Nephron (organoid): Measurements from ENCODE around the gene LUC7L.

ENCODE experiments used
- H3K27ac Mint-ChIP-seq, 3 experiments: 2 replicates each; pipeline ENCODE4 v1.8.0; 2020; ENCODE audit warnings: mixed read lengths in 3 of 3, mild to moderate bottlenecking in 2 of 3, moderate library complexity in 1 of 3
- H3K27me3 Mint-ChIP-seq: 2 replicates; pipeline ENCODE4 v1.8.0; 2021; ENCODE audit warnings: low read depth, mild to moderate bottlenecking, moderate library complexity, mixed read lengths
- H3K36me3 Mint-ChIP-seq: 2 replicates; pipeline ENCODE4 v1.8.0; 2020; ENCODE audit warnings: low read depth, mixed read lengths
- H3K4me1 Mint-ChIP-seq: 2 replicates; pipeline ENCODE4 v1.8.0; 2020; ENCODE audit warnings: mixed read lengths
- H3K4me3 Mint-ChIP-seq, 3 experiments: 2 replicates each; pipeline ENCODE4 v1.8.0; 2020; ENCODE audit warnings: mild to moderate bottlenecking in 3 of 3, mixed read lengths in 3 of 3, moderate library complexity in 2 of 3
- H3K9me3 Mint-ChIP-seq: 2 replicates; pipeline ENCODE4 v1.8.0; 2020; ENCODE audit warnings: mixed read lengths
- CTCF ChIP-seq, 3 experiments: fragments of 200-600 bp; sonication (generic); IDR thresholded peaks; one replicate each; pipeline ENCODE4 v1.5.0; 2021; ENCODE audit warnings: antibody characterized with exemption in 3 of 3; ENCODE audit not compliant: unreplicated experiment in 3 of 3

LUC7L gene

GRCh38 chr16:188674-189073, 40.6 kb downstream of the LUC7L start:
- no peak overlapping the region for H3K27ac Mint-ChIP-seq
- no peak for TF ChIP-seq CTCF (IDR thresholded peaks at IDR 0.05; ENCODE audit: unreplicated experiment in 3 of 3)
- H3K4me1 Mint-ChIP-seq: no peaks in the 10 kb centered on the region
- no peaks in the 10 kb centered on the region for H3K27me3 Mint-ChIP-seq
- no peak overlapping the region for H3K4me3 Mint-ChIP-seq
- peaks cover 60% of the 10 kb centered on the region for H3K36me3 Mint-ChIP-seq
- H3K9me3 Mint-ChIP-seq: no peaks in the 10 kb centered on the region

GRCh38 chr16:187330-187729, 41.9 kb downstream of the LUC7L start:
- no peak for TF ChIP-seq CTCF (IDR thresholded peaks at IDR 0.05; ENCODE audit: unreplicated experiment in 3 of 3)
- Mint-ChIP-seq H3K27me3 (no peaks in the 10 kb centered on the region), H3K9me3 (no peaks in the 10 kb centered on the region), H3K4me1 (no peaks in the 10 kb centered on the region), H3K27ac (no peak overlapping the region), H3K36me3 (peaks cover 57% of the 10 kb centered on the region), H3K4me3 (no peak overlapping the region)

- TF ChIP-seq CTCF (IDR thresholded peaks at IDR 0.05; ENCODE audit: unreplicated experiment in 3 of 3): no peak
- H3K36me3 Mint-ChIP-seq: peaks cover 41% of the 10 kb centered on the region
- H3K27me3 Mint-ChIP-seq: peaks cover 4% of the 10 kb centered on the region
- H3K4me1 Mint-ChIP-seq: no peaks in the 10 kb centered on the region
- no peak overlapping the region for H3K4me3 Mint-ChIP-seq
- H3K9me3 Mint-ChIP-seq: no peaks in the 10 kb centered on the region
- no peak overlapping the region for H3K27ac Mint-ChIP-seq
Measured at GRCh38 chr16:185691-186090, 43.6 kb downstream of the LUC7L start.

- H3K27ac Mint-ChIP-seq: peak overlapping the region in 1 of 3 experiments; percentile 38
- no peak for TF ChIP-seq CTCF (IDR thresholded peaks at IDR 0.05; ENCODE audit: unreplicated experiment in 3 of 3)
- H3K27me3 Mint-ChIP-seq: peaks cover 4% of the 10 kb centered on the region
- H3K4me1 Mint-ChIP-seq: no peaks in the 10 kb centered on the region
- H3K4me3 Mint-ChIP-seq: no peak overlapping the region
- H3K36me3 Mint-ChIP-seq: peaks cover 37% of the 10 kb centered on the region
- H3K9me3 Mint-ChIP-seq: no peaks in the 10 kb centered on the region
Measured at GRCh38 chr16:185213-185612, 44.0 kb downstream of the LUC7L start.

- Mint-ChIP-seq H3K36me3 (peaks cover 18% of the 10 kb centered on the region), H3K4me3 (no peak overlapping the region), H3K4me1 (no peaks in the 10 kb centered on the region), H3K9me3 (no peaks in the 10 kb centered on the region), H3K27ac (no peak overlapping the region), H3K27me3 (peaks cover 25% of the 10 kb centered on the region)
- TF ChIP-seq CTCF (IDR thresholded peaks at IDR 0.05; ENCODE audit: unreplicated experiment in 3 of 3): no peak
Measured at GRCh38 chr16:183005-183404, 46.2 kb downstream of the LUC7L start.

- peak; percentile 93 to 98 (median 97) for TF ChIP-seq CTCF (IDR thresholded peaks at IDR 0.05; ENCODE audit: unreplicated experiment in 3 of 3)
- Mint-ChIP-seq H3K4me3 (peak overlapping the region; percentile 14 to 34 (median 19)), H3K36me3 (peaks cover 13% of the 10 kb centered on the region), H3K27me3 (peaks cover 36% of the 10 kb centered on the region), H3K4me1 (peaks cover 6% of the 10 kb centered on the region), H3K27ac (no peak overlapping the region), H3K9me3 (no peaks in the 10 kb centered on the region)
Measured at GRCh38 chr16:181565-182021, 47.7 kb downstream of the LUC7L start.
